Measurements from ENCODE around the gene SKAP2. TPM values are rescaled to one million over a fixed set of nuclear protein-coding genes. Genes with fewer than 3 reads are reported as not detected.

SKAP2 gene
- polyA plus RNA-seq, 1 of the 3 experiments (the other 2 are of a cell fraction) = 0.69 TPM

DNA sequence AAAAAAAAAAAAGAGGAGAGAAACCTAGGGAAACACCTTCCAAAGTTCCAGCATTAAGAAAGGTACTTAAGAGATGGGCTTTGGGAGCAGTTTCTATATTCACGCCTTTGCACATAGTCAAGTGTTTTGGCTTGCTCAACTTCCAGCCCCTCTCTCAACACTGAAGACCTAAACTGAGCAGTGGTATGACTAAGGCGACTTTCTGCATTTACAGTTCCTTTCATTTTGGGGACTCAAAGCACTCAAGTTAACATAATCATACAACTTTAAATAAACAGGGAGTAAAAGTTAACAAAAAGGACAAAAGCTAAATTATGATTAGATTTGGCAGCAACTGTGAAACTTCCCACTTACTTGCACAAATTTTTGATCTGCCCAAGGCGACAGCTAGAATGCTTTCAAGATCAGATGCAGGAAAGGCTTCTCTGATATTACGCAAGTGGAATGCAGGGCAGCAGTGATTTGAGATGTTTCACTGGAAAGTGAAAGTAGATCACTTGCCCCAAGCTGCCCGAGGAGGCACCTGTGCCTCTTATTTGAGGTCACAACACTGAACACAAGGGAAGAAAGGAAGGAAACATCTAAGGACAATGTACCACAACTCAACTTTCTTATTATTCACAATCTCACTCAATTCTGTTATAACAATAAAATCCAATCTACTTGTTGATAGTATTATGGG, 199.5 kb downstream of the SKAP2 start:
- Histone ChIP-seq H3K27ac (ENCODE audit: low read depth in 2 of 2, low read length in 1 of 2) (no peak overlapping the region), H4K20me1 (ENCODE audit: insufficient read depth) (no peaks in the 10 kb centered on the region), H3K4me1 (ENCODE audit: control insufficient read depth in 1 of 2, insufficient read depth in 2 of 2, low read depth in 1 of 2, low read length in 1 of 2) (peaks cover 0 to 3% of the 10 kb centered on the region in 2 experiments; a peak in 1 of 4 replicates), H3F3A (replicated peaks; ENCODE audit: insufficient read depth) (no peaks in the 10 kb centered on the region), H3K4me3 (ENCODE audit: low read depth in 2 of 2, low read length in 1 of 2) (no peak overlapping the region), H3K36me3 (replicated peaks in 1 of 2; ENCODE audit: control insufficient read depth in 1 of 2, insufficient read depth in 2 of 2, low read length in 1 of 2) (no peaks in the 10 kb centered on the region), H3K4me2 (no peak overlapping the region), H3K79me2 (ENCODE audit: insufficient read depth) (no peaks in the 10 kb centered on the region), H3K9me3 (no peaks in the 10 kb centered on the region), H3K27me3 (ENCODE audit: insufficient read depth) (no peaks in the 10 kb centered on the region; the same call in 1 of the 2 replicates), H3K9ac (no peak overlapping the region), H3K9me2 (no peaks in the 10 kb centered on the region), H2AFZ (ENCODE audit: low read depth) (no peak overlapping the region)
- no peak for DNase-seq
- POLR2A ChIA-PET = no interaction called here
- CTCF ChIA-PET = interaction anchor here (0.8 to 16.0 kb wide), 14 partner anchors 8 to 772 kb away, joined by 3 to 716 read pairs (median 22); partner anchors contain the start of gene HOXA5
- no peak for TF ChIP-seq RAD21 (IDR thresholded peaks at IDR 0.05; ENCODE audit: low read length)
- no peak for TF ChIP-seq FOXM1 (IDR thresholded peaks at IDR 0.05; ENCODE audit: low read depth)
- WGBS (ENCODE audit: low lambda C conversion rate) = 58% methylated on average over 5 of the region's 5 CpGs

- H3K4me3 ChIP-seq (ENCODE audit: low read depth in 2 of 2, low read length in 1 of 2) = no peak overlapping the region
- DNase-seq = no peak
- no peak overlapping the region for H3K27ac ChIP-seq (ENCODE audit: low read depth in 2 of 2, low read length in 1 of 2)
- H4K20me1 ChIP-seq (ENCODE audit: insufficient read depth) = no peaks in the 10 kb centered on the region
- H3K4me2 ChIP-seq = no peak overlapping the region
- CTCF ChIA-PET = interaction anchor here (0.9 to 16.0 kb wide), 9 partner anchors 17 to 771 kb away, joined by 3 to 716 read pairs (median 43); partner anchors contain the start of gene HOXA5
- no peak overlapping the region for H3K9ac ChIP-seq
- H3K4me1 ChIP-seq (ENCODE audit: control insufficient read depth in 1 of 2, insufficient read depth in 2 of 2, low read depth in 1 of 2, low read length in 1 of 2) = no peaks in the 10 kb centered on the region; a peak in 1 of 4 replicates
- no peaks in the 10 kb centered on the region for H3K9me3 ChIP-seq
- WGBS (ENCODE audit: low lambda C conversion rate) = 50% methylated on average over 1 of the region's 1 CpG
- H3K36me3 ChIP-seq (replicated peaks in 1 of 2; ENCODE audit: control insufficient read depth in 1 of 2, insufficient read depth in 2 of 2, low read length in 1 of 2) = no peaks in the 10 kb centered on the region
- H3K27me3 ChIP-seq (ENCODE audit: insufficient read depth) = no peaks in the 10 kb centered on the region; the same call in 1 of the 2 replicates
- no peak overlapping the region for H2AFZ ChIP-seq (ENCODE audit: low read depth)
- POLR2A ChIA-PET = no interaction called here
- H3K79me2 ChIP-seq (ENCODE audit: insufficient read depth) = no peaks in the 10 kb centered on the region
- TF ChIP-seq, protein P1, sequence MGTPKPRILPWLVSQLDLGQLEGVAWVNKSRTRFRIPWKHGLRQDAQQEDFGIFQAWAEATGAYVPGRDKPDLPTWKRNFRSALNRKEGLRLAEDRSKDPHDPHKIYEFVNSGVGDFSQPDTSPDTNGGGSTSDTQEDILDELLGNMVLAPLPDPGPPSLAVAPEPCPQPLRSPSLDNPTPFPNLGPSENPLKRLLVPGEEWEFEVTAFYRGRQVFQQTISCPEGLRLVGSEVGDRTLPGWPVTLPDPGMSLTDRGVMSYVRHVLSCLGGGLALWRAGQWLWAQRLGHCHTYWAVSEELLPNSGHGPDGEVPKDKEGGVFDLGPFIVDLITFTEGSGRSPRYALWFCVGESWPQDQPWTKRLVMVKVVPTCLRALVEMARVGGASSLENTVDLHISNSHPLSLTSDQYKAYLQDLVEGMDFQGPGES (IDR thresholded peaks at IDR 0.05; ENCODE audit: low read depth, low read length) = no peak
- TF ChIP-seq RCOR1 (IDR thresholded peaks at IDR 0.05; ENCODE audit: low read length) (no peak), REST (IDR thresholded peaks at IDR 0.05; ENCODE audit: low read depth, low read length) (no peak), SIN3A (IDR thresholded peaks at IDR 0.05; ENCODE audit: borderline replicate concordance, low read depth, low read length) (no peak), TEAD4 (IDR thresholded peaks at IDR 0.05; ENCODE audit: borderline replicate concordance, insufficient read depth) (no peak), JUND (IDR thresholded peaks at IDR 0.05) (no peak), GATA2 (CRISPR knock-in tag; IDR thresholded peaks at IDR 0.05) (no peak), NRF1 (IDR thresholded peaks at IDR 0.05; ENCODE audit: low read depth, low read length) (no peak), YY1 (IDR thresholded peaks at IDR 0.05; ENCODE audit: low read depth) (no peak), RXRA (IDR thresholded peaks at IDR 0.05; ENCODE audit: borderline replicate concordance, low read depth) (no peak), ZBTB33 (IDR thresholded peaks at IDR 0.05; ENCODE audit: borderline replicate concordance, low read depth) (no peak), FOSL2 (IDR thresholded peaks at IDR 0.05; ENCODE audit: borderline replicate concordance, low read depth) (no peak)
- TF ChIP-seq, protein P2, sequence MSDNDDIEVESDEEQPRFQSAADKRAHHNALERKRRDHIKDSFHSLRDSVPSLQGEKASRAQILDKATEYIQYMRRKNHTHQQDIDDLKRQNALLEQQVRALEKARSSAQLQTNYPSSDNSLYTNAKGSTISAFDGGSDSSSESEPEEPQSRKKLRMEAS (IDR thresholded peaks at IDR 0.05; ENCODE audit: low read depth) = no peak
- H3F3A ChIP-seq (replicated peaks; ENCODE audit: insufficient read depth) = no peaks in the 10 kb centered on the region
- no peaks in the 10 kb centered on the region for H3K9me2 ChIP-seq
These were observed 200.1 kb downstream of the SKAP2 start for GRCh38 chr7:26664274-26664673.
